ENCODE data around the gene NALCN. TPM values are rescaled to one million over a fixed set of nuclear protein-coding genes. Genes with fewer than 3 reads are reported as not detected.

Gene NALCN
- total RNA-seq, 1 donor from 2014 or later: 4.8 TPM

- no peak for DNase-seq (ENCODE audit: low spot score)
Observed at GRCh38 chr13:101291206-101291605, 125.1 kb downstream of the NALCN start.

- DNase-seq (ENCODE audit: low spot score): no peak
Observed at GRCh38 chr13:101289764-101290163, 126.5 kb downstream of the NALCN start.

DNA sequence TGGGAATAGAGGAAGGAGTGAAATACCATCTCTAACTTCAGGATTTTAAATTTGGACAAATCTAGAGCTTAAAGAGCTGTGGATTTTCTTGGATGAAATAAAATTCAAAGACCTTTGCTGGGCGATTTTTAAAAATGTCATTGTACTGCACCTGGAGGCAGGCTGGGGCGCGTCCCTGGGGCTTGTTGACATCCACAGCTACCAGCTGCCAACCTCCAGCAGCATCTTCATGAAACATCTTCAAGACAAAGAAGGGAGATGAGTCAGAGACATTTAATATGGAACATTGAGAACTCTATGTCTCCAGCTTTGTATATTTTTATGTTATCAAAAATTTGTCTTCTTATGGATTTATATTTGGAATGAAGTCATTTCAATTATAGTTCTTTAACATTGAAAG is 132.5 kb downstream of the NALCN start:
- DNase-seq (ENCODE audit: low spot score): no peak

GRCh38 chr13:101272886-101273285 is 143.4 kb downstream of the NALCN start:
- no peak for DNase-seq (ENCODE audit: low spot score)

- no peak for DNase-seq (ENCODE audit: low spot score)
Observed at GRCh38 chr13:101271681-101272245, 144.5 kb downstream of the NALCN start.

- DNase-seq (ENCODE audit: low spot score): no peak
Observed at GRCh38 chr13:101267656-101268055, 148.7 kb downstream of the NALCN start.

- no peak for DNase-seq (ENCODE audit: low spot score)
Observed at GRCh38 chr13:101265934-101266333, 150.4 kb downstream of the NALCN start.

- no peak for DNase-seq (ENCODE audit: low spot score)
Observed at GRCh38 chr13:101264931-101265330, 151.4 kb downstream of the NALCN start.

GRCh38 chr13:101262306-101262705 is 154.0 kb downstream of the NALCN start:
- DNase-seq (ENCODE audit: low spot score): no peak

DNA sequence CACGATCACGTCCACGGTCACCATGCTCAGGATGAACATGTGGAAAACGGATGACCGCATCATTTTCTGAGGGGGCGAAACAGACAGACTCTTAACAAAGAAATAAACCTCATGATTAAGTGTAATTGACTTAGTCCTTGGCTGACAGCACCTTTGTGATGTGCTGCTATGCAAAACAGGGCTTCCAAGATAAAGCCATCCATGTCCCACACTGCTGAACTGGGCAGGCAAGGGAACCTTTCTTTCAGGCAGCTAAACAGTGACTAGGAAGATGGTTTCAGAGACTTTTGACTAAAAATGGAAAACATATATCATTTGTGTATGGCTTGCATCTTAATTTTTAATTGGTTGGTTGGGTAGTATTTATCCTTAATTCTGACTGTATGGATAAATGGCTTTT is 157.8 kb downstream of the NALCN start:
- no peak for DNase-seq (ENCODE audit: low spot score)

DNA sequence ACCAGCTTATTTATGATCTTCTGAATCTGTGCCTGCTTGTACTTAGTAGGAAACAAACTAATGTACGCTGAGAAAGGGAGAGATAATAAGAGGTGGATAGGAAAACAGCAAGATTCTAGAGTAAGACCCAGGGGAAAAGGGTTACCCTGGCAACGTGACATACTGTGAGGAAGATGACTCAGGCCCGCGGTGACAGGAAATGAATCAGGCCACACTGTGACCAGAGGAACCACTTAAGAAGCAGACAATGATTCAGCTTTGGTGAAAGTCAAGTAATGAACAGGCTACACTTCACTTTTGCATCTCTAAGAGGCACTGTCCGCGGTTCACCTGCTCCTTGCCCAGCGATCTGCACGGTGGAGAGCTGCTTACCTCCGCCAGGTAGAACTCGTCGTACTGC is 158.2 kb downstream of the NALCN start:
- DNase-seq (ENCODE audit: low spot score): no peak

GRCh38 chr13:101248739-101249514 is 167.4 kb downstream of the NALCN start:
- no peak for DNase-seq (ENCODE audit: low spot score)

DNA sequence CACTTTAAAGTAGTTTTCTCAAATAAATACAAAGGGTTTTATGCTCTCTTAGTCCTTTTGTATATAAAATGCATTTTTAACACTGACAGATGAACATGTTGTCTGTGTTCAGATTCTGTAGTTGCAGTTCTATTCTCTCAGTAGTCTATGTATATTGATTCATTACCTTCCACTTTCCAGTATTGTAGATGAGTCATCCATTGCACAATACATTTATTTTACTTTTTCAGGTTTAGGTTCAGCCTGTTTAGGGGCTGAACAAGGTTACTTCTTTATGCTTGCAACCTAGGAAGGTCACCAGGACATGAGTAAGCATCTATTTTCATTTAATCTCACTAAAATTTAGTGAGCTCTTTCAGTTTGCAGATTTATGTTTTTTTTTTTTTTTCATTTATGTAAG is 173.6 kb downstream of the NALCN start:
- DNase-seq (ENCODE audit: low spot score): no peak

DNA sequence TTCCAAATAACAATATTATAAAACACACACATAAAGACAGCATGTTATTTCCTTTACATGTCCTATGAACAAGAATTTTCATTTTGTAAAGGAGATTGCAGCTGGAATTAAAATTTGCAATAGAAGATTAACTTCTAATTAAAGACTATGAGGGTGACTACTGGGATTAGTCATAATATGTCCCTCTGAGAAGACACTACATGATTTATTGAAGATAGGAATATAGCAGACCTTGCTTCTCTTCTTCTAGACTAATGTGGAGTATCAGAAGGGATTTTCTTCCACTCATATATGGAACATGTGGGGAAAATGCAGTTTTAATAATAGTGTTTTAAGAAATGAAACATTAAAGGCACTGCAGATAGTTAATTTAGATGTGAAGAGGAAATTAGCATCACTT is 177.8 kb downstream of the NALCN start:
- DNase-seq (ENCODE audit: low spot score): no peak

DNA sequence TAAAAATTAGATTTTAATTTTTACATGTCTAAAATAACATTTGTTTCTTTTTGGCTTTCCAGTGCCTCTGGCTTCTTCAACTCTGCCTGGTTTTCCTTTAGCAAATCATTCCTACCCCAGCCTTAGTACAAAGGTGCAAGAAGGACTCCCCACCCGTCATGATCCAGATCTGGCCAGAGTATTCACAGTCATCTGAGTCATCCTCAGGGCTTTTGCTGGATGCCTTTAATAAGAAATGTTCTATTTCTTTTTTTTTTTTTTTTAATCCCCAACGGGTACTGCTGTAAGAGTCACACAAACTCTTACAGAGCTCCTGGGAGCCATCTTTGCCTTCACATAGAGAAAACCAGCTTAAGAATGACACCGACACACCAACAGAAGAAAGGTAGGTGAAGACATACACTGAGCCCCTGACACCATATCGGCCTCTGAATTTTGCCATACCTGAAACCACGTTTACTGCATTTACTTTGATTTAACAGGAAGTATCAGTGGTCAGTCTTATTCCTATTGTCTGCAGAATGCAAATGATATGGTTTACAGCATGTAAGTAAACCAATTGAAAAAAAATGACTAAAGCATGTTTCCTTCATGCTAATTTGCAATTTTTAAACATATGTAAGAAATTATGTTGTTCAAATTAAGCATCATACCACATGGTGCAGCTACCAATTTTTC is 184.4 kb downstream of the NALCN start:
- no peak for DNase-seq (ENCODE audit: low spot score)

- DNase-seq (ENCODE audit: low spot score): no peak
Observed at GRCh38 chr13:101230271-101230890, 185.9 kb downstream of the NALCN start.

DNA sequence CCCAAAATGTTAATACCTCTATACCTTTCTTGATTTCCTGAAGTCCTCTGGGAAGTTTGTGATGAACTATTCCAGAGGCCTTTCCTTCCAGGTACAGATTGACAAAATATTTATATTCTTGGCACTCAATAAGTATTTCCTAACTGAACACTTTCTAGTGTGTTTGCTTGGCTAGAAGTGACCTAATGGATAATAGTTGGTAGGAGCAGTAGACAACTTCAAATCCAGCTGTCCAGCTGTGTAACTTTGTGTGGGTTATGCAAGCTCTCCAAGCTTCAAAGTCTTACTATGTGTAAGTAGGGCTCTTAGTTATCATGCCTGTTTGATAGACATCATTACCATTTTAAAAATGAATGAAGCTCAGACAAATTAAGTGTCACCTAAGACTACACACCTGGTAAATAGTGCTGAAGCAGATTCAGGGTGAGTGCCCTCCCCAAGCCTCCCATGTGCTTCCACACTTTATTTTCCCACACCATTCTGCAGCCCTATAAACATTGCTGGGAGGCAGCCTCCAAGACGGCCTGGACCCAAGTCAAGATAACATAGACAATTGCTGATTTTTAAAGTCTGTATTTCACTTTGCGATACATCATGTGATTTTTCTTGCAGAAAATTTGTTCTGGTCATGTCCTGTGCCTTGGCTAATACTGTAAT is 196.6 kb downstream of the NALCN start:
- DNase-seq (ENCODE audit: low spot score): no peak

DNA sequence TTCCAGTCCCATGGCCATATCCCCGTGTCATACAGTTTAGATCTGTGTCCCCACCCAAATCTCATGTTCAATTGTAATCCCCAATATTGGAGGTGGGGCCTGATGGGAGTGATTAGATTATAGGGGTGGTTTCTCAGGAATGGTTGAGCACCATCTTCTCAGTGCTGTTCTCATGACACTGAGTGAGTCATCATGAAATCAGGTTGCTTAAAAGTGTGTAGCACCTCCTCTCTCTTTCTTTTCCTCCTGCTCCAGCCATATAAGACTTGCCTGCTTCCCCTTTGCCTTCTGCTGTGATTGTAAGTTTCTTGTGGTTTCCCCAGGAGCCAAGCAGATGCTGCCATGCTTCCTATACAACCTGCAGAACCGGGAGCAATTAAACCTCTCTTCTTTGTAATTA is 197.8 kb downstream of the NALCN start:
- DNase-seq (ENCODE audit: low spot score): no peak

DNA sequence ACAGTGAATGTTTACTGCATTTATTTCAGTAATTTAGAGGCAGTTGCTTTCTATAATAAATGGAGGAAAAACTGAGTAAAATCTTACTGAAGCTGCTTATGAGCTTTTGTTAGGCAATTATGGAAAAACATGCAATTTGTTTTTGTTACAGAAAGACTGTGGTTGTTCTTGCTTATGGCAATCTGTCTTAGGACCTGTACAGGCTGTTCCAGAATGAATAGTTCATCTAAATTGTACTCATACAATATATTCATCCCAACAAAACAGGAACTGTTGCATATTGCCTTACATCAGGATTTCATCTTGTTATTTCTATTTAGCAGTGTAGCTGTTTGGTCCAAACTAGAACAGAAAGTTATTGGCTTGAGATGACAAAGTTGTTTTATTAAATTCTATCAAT is 199.2 kb downstream of the NALCN start:
- DNase-seq (ENCODE audit: low spot score): no peak

DNA sequence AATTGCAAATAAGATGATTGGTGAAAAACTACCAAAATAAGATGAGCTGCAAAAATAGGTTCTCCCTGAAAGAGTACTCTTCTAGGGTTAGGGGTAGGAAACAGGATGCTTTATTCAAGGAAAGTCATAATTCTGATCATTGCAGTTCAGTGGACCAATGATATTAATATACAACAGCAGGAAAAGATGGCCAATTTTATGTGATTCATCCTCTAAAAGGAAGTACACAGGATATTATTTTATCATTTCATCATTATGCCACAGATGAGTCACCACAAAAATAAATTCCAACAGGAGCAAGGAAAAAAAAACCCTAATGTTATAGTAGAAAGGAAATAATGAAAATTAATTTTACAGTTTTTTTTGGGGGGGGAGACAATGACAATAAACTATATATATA is 205.0 kb downstream of the NALCN start:
- no peak for DNase-seq (ENCODE audit: low spot score)

DNA sequence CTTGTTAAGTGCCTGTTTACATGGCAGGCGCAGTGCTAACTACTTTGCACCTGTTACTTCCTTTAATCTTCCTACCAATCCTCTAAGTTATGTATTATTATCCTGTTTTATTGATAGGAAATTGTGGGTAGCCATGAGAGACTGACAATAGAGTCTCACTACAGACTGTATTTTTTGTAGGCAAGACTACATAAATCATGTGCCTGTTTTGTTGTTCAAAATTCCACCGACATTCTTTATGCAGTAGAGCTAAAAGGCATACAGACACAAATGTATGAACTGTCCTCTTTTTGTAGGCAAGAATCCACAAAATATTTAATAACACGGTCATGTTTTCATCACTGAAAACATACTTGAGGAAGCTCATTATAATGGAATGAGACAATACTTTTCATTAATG is 205.5 kb downstream of the NALCN start:
- no peak for DNase-seq (ENCODE audit: low spot score)
